ENCODE data around the gene FOXL3. TPM values are rescaled to one million over a fixed set of nuclear protein-coding genes. Genes with fewer than 3 reads are reported as not detected.

The FOXL3 gene
- total RNA-seq, 4 donors from 2014 or later: not detected

DNA sequence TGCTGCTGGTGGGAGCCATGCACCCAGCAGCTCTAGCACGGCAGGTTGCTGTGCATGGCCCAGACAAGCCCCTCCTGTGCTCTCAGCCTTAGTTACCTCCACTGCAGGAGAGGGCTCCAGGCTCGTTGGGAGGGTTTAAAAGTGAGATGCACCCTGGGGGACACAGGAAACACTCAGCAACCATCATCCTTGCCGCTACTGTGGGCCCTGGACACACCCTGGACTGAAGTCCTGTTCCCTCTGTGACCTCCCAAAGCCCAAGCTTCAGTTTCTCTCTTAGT, 49.0 kb downstream of the FOXL3 start:
- H3K27ac ChIP-seq: no peak overlapping the region
- H3K4me3 ChIP-seq: no peak overlapping the region
- DNase-seq: no peak

DNA sequence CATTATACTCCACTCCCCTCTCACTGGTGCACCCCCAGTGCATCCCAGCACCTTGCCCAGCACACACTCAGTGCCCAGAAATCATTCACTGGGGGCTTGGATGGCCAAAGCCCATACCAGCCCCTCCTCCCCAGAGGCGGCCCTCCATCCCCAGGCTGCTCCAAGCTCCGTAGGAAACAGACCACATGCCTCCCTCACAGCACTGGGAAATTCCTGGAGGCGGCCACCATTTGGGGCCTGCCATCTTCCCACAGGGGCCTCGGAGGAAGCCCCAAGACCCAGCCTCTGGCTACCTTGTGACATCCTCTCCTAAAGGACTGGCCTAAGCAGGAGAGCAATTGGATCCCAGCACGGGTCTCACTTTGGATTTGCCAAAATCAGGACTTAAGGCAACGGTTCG, 49.7 kb downstream of the FOXL3 start:
- DNase-seq: no peak
- TF ChIP-seq, protein P1, sequence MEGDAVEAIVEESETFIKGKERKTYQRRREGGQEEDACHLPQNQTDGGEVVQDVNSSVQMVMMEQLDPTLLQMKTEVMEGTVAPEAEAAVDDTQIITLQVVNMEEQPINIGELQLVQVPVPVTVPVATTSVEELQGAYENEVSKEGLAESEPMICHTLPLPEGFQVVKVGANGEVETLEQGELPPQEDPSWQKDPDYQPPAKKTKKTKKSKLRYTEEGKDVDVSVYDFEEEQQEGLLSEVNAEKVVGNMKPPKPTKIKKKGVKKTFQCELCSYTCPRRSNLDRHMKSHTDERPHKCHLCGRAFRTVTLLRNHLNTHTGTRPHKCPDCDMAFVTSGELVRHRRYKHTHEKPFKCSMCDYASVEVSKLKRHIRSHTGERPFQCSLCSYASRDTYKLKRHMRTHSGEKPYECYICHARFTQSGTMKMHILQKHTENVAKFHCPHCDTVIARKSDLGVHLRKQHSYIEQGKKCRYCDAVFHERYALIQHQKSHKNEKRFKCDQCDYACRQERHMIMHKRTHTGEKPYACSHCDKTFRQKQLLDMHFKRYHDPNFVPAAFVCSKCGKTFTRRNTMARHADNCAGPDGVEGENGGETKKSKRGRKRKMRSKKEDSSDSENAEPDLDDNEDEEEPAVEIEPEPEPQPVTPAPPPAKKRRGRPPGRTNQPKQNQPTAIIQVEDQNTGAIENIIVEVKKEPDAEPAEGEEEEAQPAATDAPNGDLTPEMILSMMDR (IDR thresholded peaks at IDR 0.05): no peak
- no peak for TF ChIP-seq POLR2A (IDR thresholded peaks at IDR 0.05)
- Histone ChIP-seq H3K4me1 (no peaks in the 10 kb centered on the region), H3K36me3 (no peaks in the 10 kb centered on the region), H3K27me3 (no peaks in the 10 kb centered on the region), H3K4me3 (no peak overlapping the region), H3K27ac (no peak overlapping the region), H3K9me3 (no peaks in the 10 kb centered on the region)
- intact Hi-C loops (cut with DNase I; ENCODE audit: low total_unique reads): loop anchor here (10.0 kb wide), 1 partner anchor 175 kb away; the partner anchor contains the start of gene PDGFA

More for the DNA sequence above, 49.0 kb downstream of the FOXL3 start:
- no peaks in the 10 kb centered on the region for H3K36me3 ChIP-seq
- H3K4me1 ChIP-seq: no peaks in the 10 kb centered on the region
- TF ChIP-seq POLR2A (IDR thresholded peaks at IDR 0.05): no peak
- TF ChIP-seq, protein P1 (IDR thresholded peaks at IDR 0.05): no peak
- H3K9me3 ChIP-seq: no peaks in the 10 kb centered on the region
- intact Hi-C loops (cut with DNase I; ENCODE audit: low total_unique reads): loop anchor here (10.0 kb wide), 1 partner anchor 176 kb away; the partner anchor contains the start of gene PDGFA
- H3K27me3 ChIP-seq: no peaks in the 10 kb centered on the region

DNA sequence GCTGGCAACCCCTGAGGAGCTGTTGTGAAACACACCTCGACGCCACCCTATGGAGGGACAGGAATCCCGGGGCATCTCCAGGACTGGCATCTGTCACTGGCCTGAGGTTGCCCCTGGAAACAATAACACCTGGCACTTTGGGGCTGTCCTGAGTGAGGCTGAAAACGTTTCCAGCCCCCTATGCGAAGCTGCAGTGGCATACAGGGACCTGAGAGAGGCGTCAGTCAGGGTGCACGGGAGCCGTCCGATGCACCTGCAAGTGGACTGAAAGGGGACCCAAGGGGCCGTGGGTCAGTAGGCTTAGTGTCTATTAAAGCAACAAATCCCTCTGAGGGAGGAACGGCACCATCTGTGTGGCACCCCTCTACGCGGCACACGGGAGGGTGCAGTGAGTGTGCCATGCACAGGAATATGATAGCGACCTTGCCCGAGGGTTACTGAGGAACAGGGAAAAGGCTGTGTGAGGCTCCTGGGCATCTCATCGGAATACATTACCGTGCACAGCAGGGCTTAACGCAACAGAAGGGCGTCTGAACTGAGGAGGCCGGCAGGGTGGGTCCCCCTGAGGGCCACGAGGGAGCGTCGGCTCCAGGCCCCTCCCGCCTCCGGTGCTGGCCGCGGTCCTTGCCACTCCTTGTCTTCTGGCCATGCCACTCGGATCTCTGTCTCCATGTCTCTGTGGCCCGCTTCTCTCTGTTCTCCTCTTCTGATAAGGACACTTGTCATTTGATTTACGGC, 50.4 kb downstream of the FOXL3 start:
- intact Hi-C loops (cut with DNase I; ENCODE audit: low total_unique reads): no loop called here
- no peaks in the 10 kb centered on the region for H3K27me3 ChIP-seq
- no peaks in the 10 kb centered on the region for H3K9me3 ChIP-seq
- TF ChIP-seq, protein P1 (IDR thresholded peaks at IDR 0.05): no peak
- no peak for TF ChIP-seq POLR2A (IDR thresholded peaks at IDR 0.05)
- H3K4me3 ChIP-seq: no peak overlapping the region
- no peaks in the 10 kb centered on the region for H3K36me3 ChIP-seq
- H3K27ac ChIP-seq: no peak overlapping the region
- no peak for DNase-seq
- H3K4me1 ChIP-seq: no peaks in the 10 kb centered on the region

Other genes starting within 250 kb of the FOXL3 start
- 10 to 100 TPM in 3 of 4 donors, 1 to 10 TPM in 1; 3.8 to 28.8 (median 16.4) TPM for gene FAM20C, start 97.6 kb upstream of the FOXL3 start, total RNA-seq
- gene PDGFA, start 229.7 kb downstream of the FOXL3 start, total RNA-seq: 10 to 100 TPM; 20.9 to 35.1 (median 33.6) TPM

Measured in uterus (tissue), 4 donors.